ENCODE measurements around the gene EPS8.
"Not testable (repeated sequence)": the region's sequence is repeated elsewhere in the genome, so short reads cannot be mapped to it uniquely, and the experiment has no call there.

Gene EPS8

GRCh38 chr12:15796493-15797141 lies 7.4 kb upstream of the EPS8 start:
- DNase-seq, result no peak

- DNase-seq, result no peak
Observed at GRCh38 chr12:15794836-15795235, 5.6 kb upstream of the EPS8 start.

- DNase-seq, result no peak
Observed at GRCh38 chr12:15794196-15794595, 5.0 kb upstream of the EPS8 start.

- DNase-seq, result no peak
Observed at GRCh38 chr12:15788233-15789219, 662 bp downstream of the EPS8 start.

- DNase-seq, result no peak
Observed at GRCh38 chr12:15787778-15788177, 1.4 kb downstream of the EPS8 start.

- no peak for DNase-seq
Observed at GRCh38 chr12:15786772-15787171, 2.4 kb downstream of the EPS8 start.

GRCh38 chr12:15783288-15783687 lies 5.9 kb downstream of the EPS8 start:
- no peak for DNase-seq

GRCh38 chr12:15782667-15783066 lies 6.5 kb downstream of the EPS8 start:
- no peak for DNase-seq

- no peak for DNase-seq
Observed at GRCh38 chr12:15779925-15780324, 9.3 kb downstream of the EPS8 start.

- no peak for DNase-seq
Observed at GRCh38 chr12:15778126-15778525, 11.1 kb downstream of the EPS8 start.

GRCh38 chr12:15777355-15778012 lies 11.7 kb downstream of the EPS8 start:
- no peak for DNase-seq

- DNase-seq, result no peak
Observed at GRCh38 chr12:15776532-15776931, 12.7 kb downstream of the EPS8 start.

GRCh38 chr12:15774819-15775218 lies 14.4 kb downstream of the EPS8 start:
- DNase-seq, result no peak

GRCh38 chr12:15772405-15773018 lies 16.7 kb downstream of the EPS8 start:
- no peak for DNase-seq

GRCh38 chr12:15770581-15770980 lies 18.6 kb downstream of the EPS8 start:
- DNase-seq, result no peak

GRCh38 chr12:15770021-15770420 lies 19.2 kb downstream of the EPS8 start:
- DNase-seq, result no peak

GRCh38 chr12:15769586-15769985 lies 19.6 kb downstream of the EPS8 start:
- DNase-seq, result no peak

- DNase-seq, result no peak
Observed at GRCh38 chr12:15767301-15767700, 21.9 kb downstream of the EPS8 start.

GRCh38 chr12:15763328-15763727 lies 25.9 kb downstream of the EPS8 start:
- DNase-seq, result no peak

GRCh38 chr12:15762162-15762561 lies 27.0 kb downstream of the EPS8 start:
- DNase-seq, result not testable (repeated sequence)

GRCh38 chr12:15757553-15758255 lies 31.5 kb downstream of the EPS8 start:
- DNase-seq, result no peak

GRCh38 chr12:15756822-15757221 lies 32.4 kb downstream of the EPS8 start:
- DNase-seq, result no peak
